ENCODE data around the gene RAPGEF6.

DNA sequence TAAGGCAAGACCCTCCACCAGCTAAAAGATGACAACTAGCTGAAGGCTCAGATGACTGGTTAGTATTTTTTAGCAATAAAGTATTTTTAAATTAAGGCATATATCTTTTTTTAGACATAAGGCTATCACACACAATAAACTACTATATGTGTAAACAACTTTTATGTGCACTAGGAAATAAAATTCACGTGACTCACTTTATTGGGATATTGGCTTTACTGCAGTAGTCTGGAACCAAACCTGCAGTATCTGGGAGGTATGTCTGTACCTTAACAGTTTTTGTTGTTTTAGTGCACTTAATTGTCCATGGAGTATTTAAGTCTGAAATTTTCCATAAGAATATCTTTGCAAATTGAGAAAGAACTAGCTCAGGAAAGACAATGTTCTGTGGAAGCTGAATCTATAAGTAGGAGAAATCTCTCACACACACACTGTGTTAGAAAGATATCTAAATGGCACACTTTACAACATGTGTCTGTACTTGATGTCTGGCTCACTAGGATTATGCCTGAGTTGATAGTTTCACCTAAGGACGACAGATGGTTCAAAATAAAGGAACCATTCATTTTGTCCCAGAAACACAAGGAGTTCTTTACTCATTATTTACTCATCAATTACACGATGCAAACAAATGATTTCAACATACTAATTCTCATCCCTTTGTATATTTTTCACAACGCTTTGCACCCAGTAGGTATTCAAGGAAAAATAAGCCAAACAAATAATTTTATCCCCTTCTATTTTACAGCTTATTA lies 4.6 kb downstream of the RAPGEF6 start:
- TF ChIP-seq, protein P1, sequence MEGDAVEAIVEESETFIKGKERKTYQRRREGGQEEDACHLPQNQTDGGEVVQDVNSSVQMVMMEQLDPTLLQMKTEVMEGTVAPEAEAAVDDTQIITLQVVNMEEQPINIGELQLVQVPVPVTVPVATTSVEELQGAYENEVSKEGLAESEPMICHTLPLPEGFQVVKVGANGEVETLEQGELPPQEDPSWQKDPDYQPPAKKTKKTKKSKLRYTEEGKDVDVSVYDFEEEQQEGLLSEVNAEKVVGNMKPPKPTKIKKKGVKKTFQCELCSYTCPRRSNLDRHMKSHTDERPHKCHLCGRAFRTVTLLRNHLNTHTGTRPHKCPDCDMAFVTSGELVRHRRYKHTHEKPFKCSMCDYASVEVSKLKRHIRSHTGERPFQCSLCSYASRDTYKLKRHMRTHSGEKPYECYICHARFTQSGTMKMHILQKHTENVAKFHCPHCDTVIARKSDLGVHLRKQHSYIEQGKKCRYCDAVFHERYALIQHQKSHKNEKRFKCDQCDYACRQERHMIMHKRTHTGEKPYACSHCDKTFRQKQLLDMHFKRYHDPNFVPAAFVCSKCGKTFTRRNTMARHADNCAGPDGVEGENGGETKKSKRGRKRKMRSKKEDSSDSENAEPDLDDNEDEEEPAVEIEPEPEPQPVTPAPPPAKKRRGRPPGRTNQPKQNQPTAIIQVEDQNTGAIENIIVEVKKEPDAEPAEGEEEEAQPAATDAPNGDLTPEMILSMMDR (IDR thresholded peaks at IDR 0.05; ENCODE audit: borderline replicate concordance, extremely low read depth, low read length, poor library complexity, severe bottlenecking), result no peak
- no peak for TF ChIP-seq EZH2 (IDR thresholded peaks at IDR 0.05; ENCODE audit: borderline replicate concordance, low read depth, low read length, severe bottlenecking)

Data from DND-41 (cell line).